Endothelial cell of umbilical vein (primary cell): ENCODE measurements around the gene EPB41L1. TPM values are rescaled to one million over a fixed set of nuclear protein-coding genes. Genes with fewer than 3 reads are reported as not detected.

Source experiments
- BruUV-seq: library from RNA; stranded (reverse); fragments of 400-500 nt; replicated peaks from 2 replicates; lab custom pipeline; 2021; lab: Mats Ljungman, UMichigan
- CTCF ChIA-PET: fragments of 300-600, 350-600 bp; sonication (Branson Sonifier 250); formaldehyde crosslinking; loops from one replicate; lab custom pipeline; 2021; ENCODE audit warnings: antibody characterized with exemption, inconsistent platforms; lab: Charles Lee
- POLR2A ChIA-PET: fragments of 300-600, 350-600 bp; sonication (Branson Sonifier 250); formaldehyde crosslinking; loops from one replicate; lab custom pipeline; 2021; ENCODE audit warnings: antibody characterized with exemption, inconsistent platforms; lab: Charles Lee
- DNase-seq: peaks from one replicate; pipeline ENCODE4 v3.0.0-alpha.2; 2011; ENCODE audit warnings: low read depth, low spot score
- FAIRE-seq: peaks from 2 replicates; lab custom pipeline; 2011; peaks lifted over from hg19 to GRCh38; lab: Jason Lieb, UNC
- H2AFZ ChIP-seq: 2 replicates; pipeline ENCODE4 v1.6.0; 2012; ENCODE audit warnings: low read depth, low read length, control low read depth, inconsistent platforms
- H3K27ac ChIP-seq: 2 replicates; pipeline ENCODE4 v1.5.1; 2011; ENCODE audit warnings: low read depth, mild to moderate bottlenecking, control low read depth, low read length, moderate library complexity; ENCODE audit not compliant: insufficient read depth
- H3K27me3 ChIP-seq, 2 experiments: 2 replicates each; pipeline versions ENCODE4 v1.6.0 to v1.6.1; 2011; ENCODE audit warnings: low read length in 2 of 2, mixed read lengths in 1 of 2; ENCODE audit not compliant: control insufficient read depth in 2 of 2, insufficient read depth in 2 of 2
- H3K36me3 ChIP-seq, 2 experiments: 2 replicates in 1 of 2; 3 replicates in 1 of 2; pipeline ENCODE4 v1.5.1; 2011; ENCODE audit warnings: low read length in 2 of 2, mild to moderate bottlenecking in 1 of 2, moderate library complexity in 1 of 2; ENCODE audit not compliant: control insufficient read depth in 2 of 2, insufficient read depth in 2 of 2; ENCODE audit errors: extremely low read depth in 1 of 2
- H3K4me1 ChIP-seq: 3 replicates; pipeline ENCODE4 v1.5.1; 2011; ENCODE audit warnings: mild to moderate bottlenecking, low read length; ENCODE audit not compliant: control insufficient read depth, insufficient read depth; ENCODE audit errors: extremely low read depth
- H3K4me2 ChIP-seq: 2 replicates; pipeline ENCODE4 v1.6.1; 2011; ENCODE audit warnings: low read length, control low read depth, mixed read lengths; ENCODE audit not compliant: insufficient read depth
- H3K4me3 ChIP-seq, 3 experiments: fragments of 200-600 bp in 1 of 3; sonication (generic), shearing (Covaris generic) in 1 of 3; replicated peaks in 1 of 3; 2 replicates each; pipeline ENCODE4 v1.5.1; 2011 to 2016; ENCODE audit warnings: control low read depth in 3 of 3, low read length in 3 of 3, mild to moderate bottlenecking in 2 of 3, inconsistent platforms in 1 of 3, low read depth in 1 of 3, moderate library complexity in 1 of 3; ENCODE audit not compliant: insufficient read depth in 1 of 3
- H3K79me2 ChIP-seq: 2 replicates; pipeline ENCODE4 v1.6.0; 2012; ENCODE audit warnings: low read length, inconsistent platforms; ENCODE audit not compliant: control insufficient read depth, insufficient read depth
- H3K9ac ChIP-seq: replicated peaks from 2 replicates; pipeline ENCODE3; 2011; ENCODE audit warnings: low read length, control low read depth; ENCODE audit not compliant: insufficient read depth; ENCODE audit errors: extremely low read depth
- H3K9me1 ChIP-seq: replicated peaks from 3 replicates; pipeline ENCODE4 v1.6.0; 2011; ENCODE audit warnings: mild to moderate bottlenecking, low read length; ENCODE audit not compliant: control insufficient read depth, insufficient read depth; ENCODE audit errors: extremely low read depth
- H3K9me3 ChIP-seq: replicated peaks from 2 replicates; pipeline ENCODE4 v1.5.1; 2012; ENCODE audit warnings: low read length, inconsistent platforms; ENCODE audit not compliant: control insufficient read depth, insufficient read depth
- H4K20me1 ChIP-seq: replicated peaks from 2 replicates; pipeline ENCODE3; 2011; ENCODE audit warnings: mild to moderate bottlenecking, low read length; ENCODE audit not compliant: control insufficient read depth, insufficient read depth; ENCODE audit errors: extremely low read depth
- EZH2 ChIP-seq: IDR thresholded peaks from 2 replicates; pipeline ENCODE4 v1.6.1; 2012; ENCODE audit warnings: borderline replicate concordance, low read depth, mild to moderate bottlenecking, moderate library complexity, low read length, inconsistent platforms; ENCODE audit not compliant: severe bottlenecking
- FOS ChIP-seq: IDR thresholded peaks from 2 replicates; pipeline ENCODE4 v1.6.1; 2011; ENCODE audit warnings: mild to moderate bottlenecking, low read length, moderate library complexity, borderline replicate concordance; ENCODE audit not compliant: insufficient read depth
- GATA2 ChIP-seq: IDR thresholded peaks from 2 replicates; pipeline ENCODE4 v1.7.0; 2011; ENCODE audit warnings: low read depth, mild to moderate bottlenecking, moderate library complexity, mixed read lengths, low read length; ENCODE audit not compliant: insufficient read length, insufficient read depth
- JUN ChIP-seq: IDR thresholded peaks from 2 replicates; pipeline ENCODE4 v1.6.1; 2011; ENCODE audit warnings: borderline replicate concordance, low read depth; ENCODE audit not compliant: insufficient read length, insufficient read depth
- MYC ChIP-seq: IDR thresholded peaks from one replicate; pipeline ENCODE4 v1.6.1; 2011; ENCODE audit warnings: mild to moderate bottlenecking, low read depth, low read length
- POLR2A ChIP-seq: IDR thresholded peaks from 2 replicates; pipeline ENCODE4 v1.6.1; 2012; ENCODE audit warnings: low read depth, mild to moderate bottlenecking, control low read depth, low read length
- POLR2AphosphoS5 ChIP-seq: IDR thresholded peaks from 2 replicates; pipeline ENCODE4 v1.6.1; 2012; ENCODE audit warnings: low read depth, mild to moderate bottlenecking, control low read depth, low read length, moderate library complexity; ENCODE audit not compliant: insufficient read depth
- dilution Hi-C: fragments of 300-500 bp; cut with MboI; formaldehyde crosslinking; loops from one replicate; pipeline ENCODE4 v1.15.0; 2019; ENCODE audit warnings: low sequenced_read_pairs; ENCODE audit not compliant: extremely low pct_ligation_motif_present
- intact Hi-C: fragments of 100-400 bp; cut with micrococcal nuclease; formaldehyde crosslinking; loops from one replicate; pipeline ENCODE4 v1.10.0; 2022
- polyA plus RNA-seq, 4 experiments: library from polyadenylated mRNA; depleted of rRNA in 3 of 4; stranded (reverse) in 3 of 4; unstranded in 1 of 4; fragments of >200 nt; gene quantifications; 2 replicates each; pipeline versions ENCODE4 v1.2.1 to v1.2.3, GENCODE V29; 2011 to 2012; ENCODE audit warnings: missing spikeins in 1 of 4
- total RNA-seq: library from RNA; stranded (reverse); gene quantifications from 2 replicates; pipeline ENCODE4 v1.2.3, GENCODE V29; 2021
- TF ChIP-seq, protein P1 (sequence below), 2 donors: IDR thresholded peaks; 1 replicate in 1 of 2; 2 replicates in 1 of 2; pipeline ENCODE4 v1.5.1; 2011; ENCODE audit warnings: low read length in 2 of 2, mild to moderate bottlenecking in 2 of 2, moderate library complexity in 2 of 2, control low read depth in 1 of 2, inconsistent platforms in 1 of 2, low read depth in 1 of 2; ENCODE audit not compliant: insufficient read depth in 1 of 2; ENCODE audit errors: extremely low read depth in 1 of 2
- TF ChIP-seq, protein P2 (sequence below): IDR thresholded peaks from 2 replicates; pipeline ENCODE4 v1.6.1; 2011; ENCODE audit not compliant: insufficient read depth, insufficient read length

Gene EPB41L1
- total and polyA plus RNA-seq, 2 donors (not counting 3 experiments of a cell fraction or from before 2014, with no cell fraction given), result 6.1 to 12.2 TPM

DNA sequence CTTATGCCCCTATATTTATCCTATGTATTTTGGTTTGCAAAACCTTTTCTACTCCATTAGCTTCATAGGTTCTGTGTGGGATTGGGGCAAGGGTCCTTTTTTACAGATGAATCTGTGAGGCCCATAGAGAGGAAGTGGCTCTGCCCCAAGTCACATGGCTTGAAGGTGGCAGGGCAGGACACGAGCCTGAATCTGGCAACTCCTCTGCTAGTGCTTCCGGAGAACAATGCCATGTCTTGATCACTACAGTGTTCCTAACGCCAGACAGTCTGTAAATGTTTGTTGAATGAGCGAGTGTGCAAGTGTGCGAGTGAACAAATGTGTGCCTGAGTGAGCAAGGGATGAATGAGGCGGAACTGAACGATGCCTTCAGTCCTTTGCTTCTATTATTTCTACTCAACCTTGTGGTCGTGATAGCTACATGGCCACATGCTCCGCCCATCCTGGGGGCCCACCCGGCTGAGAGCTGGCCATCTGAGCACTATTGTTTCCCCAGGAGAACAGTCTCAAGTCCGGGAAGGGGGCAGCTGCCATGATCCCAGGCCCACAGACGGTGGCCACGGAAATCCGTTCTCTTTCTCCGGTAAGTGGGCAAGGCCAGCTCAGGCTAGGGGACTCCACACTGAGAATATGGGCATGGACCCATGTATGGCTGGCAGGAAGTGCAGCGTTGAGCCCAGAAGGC, 64.0 kb downstream of the EPB41L1 start:
- DNase-seq, result no peak
- BruUV-seq, result no TSS peak
- ChIA-PET POLR2A (interaction anchor here (0.6 kb wide), 1 partner anchor 701 kb away, joined by 3 read pairs; no protein-coding TSS in a partner anchor), CTCF (interaction anchor here (0.9 to 3.3 kb wide), 5 partner anchors 16 to 221 kb away, joined by 3 to 22 read pairs (median 5); no protein-coding TSS in a partner anchor)
- TF ChIP-seq POLR2A (no peak), JUN (no peak)
- TF ChIP-seq, protein P1, sequence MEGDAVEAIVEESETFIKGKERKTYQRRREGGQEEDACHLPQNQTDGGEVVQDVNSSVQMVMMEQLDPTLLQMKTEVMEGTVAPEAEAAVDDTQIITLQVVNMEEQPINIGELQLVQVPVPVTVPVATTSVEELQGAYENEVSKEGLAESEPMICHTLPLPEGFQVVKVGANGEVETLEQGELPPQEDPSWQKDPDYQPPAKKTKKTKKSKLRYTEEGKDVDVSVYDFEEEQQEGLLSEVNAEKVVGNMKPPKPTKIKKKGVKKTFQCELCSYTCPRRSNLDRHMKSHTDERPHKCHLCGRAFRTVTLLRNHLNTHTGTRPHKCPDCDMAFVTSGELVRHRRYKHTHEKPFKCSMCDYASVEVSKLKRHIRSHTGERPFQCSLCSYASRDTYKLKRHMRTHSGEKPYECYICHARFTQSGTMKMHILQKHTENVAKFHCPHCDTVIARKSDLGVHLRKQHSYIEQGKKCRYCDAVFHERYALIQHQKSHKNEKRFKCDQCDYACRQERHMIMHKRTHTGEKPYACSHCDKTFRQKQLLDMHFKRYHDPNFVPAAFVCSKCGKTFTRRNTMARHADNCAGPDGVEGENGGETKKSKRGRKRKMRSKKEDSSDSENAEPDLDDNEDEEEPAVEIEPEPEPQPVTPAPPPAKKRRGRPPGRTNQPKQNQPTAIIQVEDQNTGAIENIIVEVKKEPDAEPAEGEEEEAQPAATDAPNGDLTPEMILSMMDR (IDR thresholded peaks at IDR 0.05; ENCODE audit: extremely low read depth in 1 of 2, insufficient read depth in 1 of 2, low read depth in 1 of 2, low read length in 2 of 2), result no peak
- no peak for FAIRE-seq
- Histone ChIP-seq H3K9me1 (no peaks in the 10 kb centered on the region), H3K4me3 (no peak overlapping the region), H4K20me1 (no peaks in the 10 kb centered on the region), H3K27me3 (peaks cover 0 to 2% of the 10 kb centered on the region in 2 experiments), H3K36me3 (no peaks in the 10 kb centered on the region), H3K4me2 (no peak overlapping the region), H3K9ac (no peak overlapping the region), H3K4me1 (no peaks in the 10 kb centered on the region), H3K79me2 (no peaks in the 10 kb centered on the region), H2AFZ (no peak overlapping the region), H3K9me3 (no peaks in the 10 kb centered on the region), H3K27ac (no peak overlapping the region)
- intact Hi-C loops, result no loop called here
- dilution Hi-C loops, result no loop called here

DNA sequence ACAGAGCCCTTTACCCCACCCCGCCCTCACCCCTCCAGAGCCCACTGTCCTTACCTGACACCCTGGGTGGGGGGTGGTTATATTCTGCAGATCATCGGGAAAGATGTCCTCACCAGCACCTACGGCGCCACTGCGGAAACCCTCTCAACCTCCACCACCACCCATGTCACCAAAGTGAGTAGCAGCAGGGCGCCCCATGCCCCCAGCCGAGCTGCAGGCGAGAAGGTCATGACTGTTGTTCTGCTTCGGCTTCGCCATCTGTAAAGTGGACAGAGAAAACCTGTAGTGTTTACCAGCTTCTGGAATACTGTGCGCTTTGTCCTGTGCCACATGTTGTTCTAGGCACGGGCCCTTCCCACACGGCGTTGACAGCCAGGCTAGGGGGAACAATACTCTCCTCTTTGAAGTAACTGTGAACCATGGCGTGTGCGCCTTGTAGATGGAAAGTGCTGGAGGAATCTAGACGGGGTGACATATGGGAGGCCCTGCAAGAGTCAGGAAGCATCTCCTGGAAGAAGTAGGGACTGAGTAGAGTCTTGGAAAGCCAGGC, 65.2 kb downstream of the EPB41L1 start:
- no peaks in the 10 kb centered on the region for H3K36me3 ChIP-seq
- H3K4me1 ChIP-seq, result no peaks in the 10 kb centered on the region
- no peak for DNase-seq
- H2AFZ ChIP-seq, result no peak overlapping the region
- H3K27me3 ChIP-seq, result peaks cover 0 to 2% of the 10 kb centered on the region in 2 experiments
- dilution Hi-C loops, result no loop called here
- no peak for FAIRE-seq
- TF ChIP-seq, protein P1 (IDR thresholded peaks at IDR 0.05; ENCODE audit: extremely low read depth in 1 of 2, insufficient read depth in 1 of 2, low read depth in 1 of 2, low read length in 2 of 2), result no peak
- TF ChIP-seq MYC (no peak), POLR2AphosphoS5 (no peak), JUN (no peak), FOS (no peak), EZH2 (no peak), GATA2 (no peak), POLR2A (no peak)
- TF ChIP-seq, protein P2, sequence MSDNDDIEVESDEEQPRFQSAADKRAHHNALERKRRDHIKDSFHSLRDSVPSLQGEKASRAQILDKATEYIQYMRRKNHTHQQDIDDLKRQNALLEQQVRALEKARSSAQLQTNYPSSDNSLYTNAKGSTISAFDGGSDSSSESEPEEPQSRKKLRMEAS, result no peak
- intact Hi-C loops, result no loop called here
- no peak overlapping the region for H3K27ac ChIP-seq
- H3K9ac ChIP-seq, result no peak overlapping the region
- no peaks in the 10 kb centered on the region for H3K9me1 ChIP-seq
- BruUV-seq, result no TSS peak
- no peaks in the 10 kb centered on the region for H4K20me1 ChIP-seq
- ChIA-PET POLR2A (no interaction called here), CTCF (interaction anchor here (1.1 kb wide), 1 partner anchor 17 kb away, joined by 4 read pairs; no protein-coding TSS in a partner anchor)
- H3K4me3 ChIP-seq, result no peak overlapping the region
- no peaks in the 10 kb centered on the region for H3K9me3 ChIP-seq
- no peaks in the 10 kb centered on the region for H3K79me2 ChIP-seq
- no peak overlapping the region for H3K4me2 ChIP-seq
